IMR-90 (cell line): ENCODE data around the gene TRIM13. TPM values are rescaled to one million over a fixed set of nuclear protein-coding genes. Genes with fewer than 3 reads are reported as not detected.

Experiments used
- ATAC-seq: fragments of 200-7000 bp; cut with Tn5 transposase; 2 replicates; pipeline ENCODE4 v1.9.1; 2020; ENCODE audit warnings: low read depth, mild to moderate bottlenecking, moderate library complexity
- BruUV-seq: library from RNA; stranded (reverse); fragments of 400-500 nt; replicated peaks from 2 replicates; lab custom pipeline; 2021; lab: Mats Ljungman, UMichigan
- CTCF ChIA-PET: fragments of 300-600 bp; formaldehyde crosslinking; extraction: SDS; loops from one replicate; lab custom pipeline; 2021; ENCODE audit warnings: antibody characterized with exemption; lab: Yijun Ruan, JAX
- POLR2A ChIA-PET: fragments of 300-600 bp; sonication (Branson Sonifier 250); formaldehyde crosslinking; loops from one replicate; lab custom pipeline; 2022; ENCODE audit warnings: antibody characterized with exemption; ENCODE audit not compliant: unreplicated experiment; lab: Charles Lee
- DNase-seq: peaks from one replicate; pipeline ENCODE4 v3.0.0; 2013
- H2AFZ ChIP-seq: replicated peaks from 2 replicates; pipeline ENCODE3; 2013; ENCODE audit warnings: low read length, mild to moderate bottlenecking; ENCODE audit not compliant: poor library complexity
- H2AK5ac ChIP-seq: 2 replicates; pipeline ENCODE4 v1.6.1; 2013; ENCODE audit warnings: low read depth, low read length, inconsistent platforms
- H2AK9ac ChIP-seq: replicated peaks from 2 replicates; pipeline ENCODE3; 2013; ENCODE audit warnings: mild to moderate bottlenecking, low read depth, low read length, moderate library complexity; ENCODE audit not compliant: poor library complexity
- H2BK120ac ChIP-seq: 2 replicates; pipeline ENCODE4 v1.6.1; 2013; ENCODE audit warnings: low read depth, low read length, inconsistent platforms
- H2BK15ac ChIP-seq: 3 replicates; pipeline ENCODE4 v1.6.1; 2013; ENCODE audit warnings: low read depth, low read length, inconsistent platforms
- H2BK20ac ChIP-seq: 2 replicates; pipeline ENCODE4 v1.6.1; 2013; ENCODE audit warnings: low read depth, mild to moderate bottlenecking, inconsistent platforms, low read length, moderate library complexity
- H2BK5ac ChIP-seq: 2 replicates; pipeline ENCODE4 v1.6.1; 2013; ENCODE audit warnings: mild to moderate bottlenecking, low read depth, low read length, inconsistent platforms; ENCODE audit not compliant: poor library complexity, severe bottlenecking
- H3K14ac ChIP-seq: replicated peaks from 2 replicates; pipeline ENCODE4 v1.6.1; 2013; ENCODE audit warnings: low read depth, low read length, inconsistent platforms
- H3K18ac ChIP-seq: 2 replicates; pipeline ENCODE4 v1.6.1; 2013; ENCODE audit warnings: low read depth, low read length, control low read depth
- H3K23ac ChIP-seq: 2 replicates; pipeline ENCODE4 v1.6.1; 2013; ENCODE audit warnings: low read depth, low read length, inconsistent platforms
- H3K27ac ChIP-seq: 2 replicates; pipeline ENCODE4 v1.5.1; 2013; ENCODE audit warnings: mild to moderate bottlenecking, control low read depth, low read length; ENCODE audit not compliant: insufficient read depth
- H3K27me3 ChIP-seq: 2 replicates; pipeline ENCODE4 v1.6.1; 2013; ENCODE audit warnings: low read length; ENCODE audit not compliant: control insufficient read depth, insufficient read depth
- H3K36me3 ChIP-seq: 2 replicates; pipeline ENCODE4 v1.6.1; 2013; ENCODE audit warnings: low read length, mixed read lengths; ENCODE audit not compliant: control insufficient read depth, insufficient read depth
- H3K4ac ChIP-seq: 2 replicates; pipeline ENCODE4 v1.6.1; 2013; ENCODE audit warnings: low read depth, low read length, inconsistent platforms
- H3K4me1 ChIP-seq: 2 replicates; pipeline ENCODE4 v1.6.1; 2013; ENCODE audit warnings: low read length, mixed read lengths; ENCODE audit not compliant: control insufficient read depth, insufficient read depth
- H3K4me2 ChIP-seq: 2 replicates; pipeline ENCODE4 v1.6.1; 2013; ENCODE audit warnings: low read depth, mild to moderate bottlenecking, control low read depth, low read length, moderate library complexity
- H3K4me3 ChIP-seq: 2 replicates; pipeline ENCODE4 v1.5.1; 2013; ENCODE audit warnings: low read depth, mild to moderate bottlenecking, control low read depth, low read length, moderate library complexity; ENCODE audit not compliant: insufficient read depth
- H3K56ac ChIP-seq: 2 replicates; pipeline ENCODE4 v1.6.1; 2013; ENCODE audit warnings: low read length, inconsistent platforms; ENCODE audit not compliant: insufficient read depth; ENCODE audit errors: extremely low read depth
- H3K79me1 ChIP-seq, 2 experiments: 2 replicates each; pipeline ENCODE4 v1.6.1; 2013; ENCODE audit warnings: low read length in 2 of 2, inconsistent platforms in 1 of 2, low read depth in 1 of 2
- H3K9ac ChIP-seq: 2 replicates; pipeline ENCODE4 v1.6.1; 2013; ENCODE audit warnings: low read depth, low read length, control low read depth
- H3K9me1 ChIP-seq: 2 replicates; pipeline ENCODE4 v1.6.1; 2013; ENCODE audit warnings: low read length, inconsistent platforms; ENCODE audit not compliant: insufficient read depth
- H3K9me3 ChIP-seq: 2 replicates; pipeline ENCODE4 v1.6.1; 2013; ENCODE audit warnings: low read length; ENCODE audit not compliant: control insufficient read depth, insufficient read depth
- H4K20me1 ChIP-seq: 2 replicates; pipeline ENCODE4 v1.6.1; 2013; ENCODE audit warnings: low read length, inconsistent platforms; ENCODE audit not compliant: insufficient read depth
- H4K5ac ChIP-seq: 2 replicates; pipeline ENCODE4 v1.6.1; 2013; ENCODE audit warnings: mild to moderate bottlenecking, low read depth, low read length, control low read depth
- H4K8ac ChIP-seq, 2 experiments: 2 replicates each; pipeline ENCODE4 v1.6.1; 2013; ENCODE audit warnings: low read depth in 2 of 2, low read length in 2 of 2, control low read depth in 1 of 2, inconsistent platforms in 1 of 2
- H4K91ac ChIP-seq: 2 replicates; pipeline ENCODE4 v1.6.1; 2013; ENCODE audit warnings: low read depth, low read length, inconsistent platforms; ENCODE audit not compliant: insufficient read depth
- BHLHE40 ChIP-seq: fragments of 150-350 bp; IDR thresholded peaks from 2 replicates; pipeline ENCODE4 v1.6.1; 2016; ENCODE audit warnings: mild to moderate bottlenecking, low read depth, low read length
- CEBPB ChIP-seq: IDR thresholded peaks from 2 replicates; pipeline ENCODE4 v1.6.1; 2012; ENCODE audit warnings: low read depth, low read length, improper control_type of control experiment
- ELK1 ChIP-seq: fragments of 150-350 bp; IDR thresholded peaks from 2 replicates; pipeline ENCODE4 v1.6.1; 2016; ENCODE audit warnings: low read depth, mild to moderate bottlenecking, low read length, moderate library complexity, borderline replicate concordance
- NFE2L2 ChIP-seq: fragments of 150-350 bp; IDR thresholded peaks from 2 replicates; pipeline ENCODE4 v1.6.1; 2016; ENCODE audit warnings: low read depth, mild to moderate bottlenecking, low read length
- RAD21 ChIP-seq: IDR thresholded peaks from 2 replicates; pipeline ENCODE4 v1.6.1; 2012; ENCODE audit warnings: low read length, improper control_type of control experiment
- RCOR1 ChIP-seq: IDR thresholded peaks from 2 replicates; pipeline ENCODE4 v1.6.1; 2012; ENCODE audit warnings: mild to moderate bottlenecking, low read length, improper control_type of control experiment; ENCODE audit not compliant: insufficient replicate concordance
- RFX5 ChIP-seq: IDR thresholded peaks from 2 replicates; pipeline ENCODE4 v1.8.0; 2012; ENCODE audit warnings: low read depth, mild to moderate bottlenecking, low read length, moderate library complexity
- WGBS, 2 experiments: methylation state at CpG; one replicate each; pipeline versions ENCODE4 v1.1.5 to v1.1.7; 2013; ENCODE audit warnings: missing lambda C conversion rate in 2 of 2; ENCODE audit not compliant: insufficient read length in 1 of 2; ENCODE audit errors: extremely low coverage in 2 of 2; 5-methylcytosine and 5-hydroxymethylcytosine counted together
- dilution Hi-C: fragments of 300-500 bp; cut with HindIII; formaldehyde crosslinking; loops from one replicate; pipeline ENCODE4 v1.14.3; 2018; ENCODE audit warnings: low sequenced_read_pairs; ENCODE audit not compliant: unreplicated experiment
- in situ Hi-C: fragments of 300-500 bp; cut with MboI; formaldehyde crosslinking; loops from 3 replicates; pipeline ENCODE4 v1.14.3; 2019; ENCODE audit warnings: low sequenced_read_pairs, inconsistent platforms, mixed read lengths
- intact Hi-C: fragments of 100-400 bp; cut with micrococcal nuclease; formaldehyde crosslinking; loops from 2 replicates; pipeline ENCODE4 v1.10.0; 2022
- polyA plus RNA-seq, 3 experiments: library from polyadenylated mRNA; depleted of rRNA; stranded (reverse); fragments of >200 nt; gene quantifications; 2 replicates each; pipeline ENCODE4 v1.2.3, GENCODE V29; 2012; ENCODE audit warnings: low replicate concordance in 1 of 3
- total RNA-seq: library from RNA; depleted of rRNA; stranded (reverse); fragments of >200 nt; gene quantifications from 2 replicates; pipeline ENCODE4 v1.2.3, GENCODE V29; 2012
- TF ChIP-seq, protein P1 (sequence below): fragments of 150-350 bp; IDR thresholded peaks from 2 replicates; pipeline ENCODE4 v1.6.1; 2017; ENCODE audit warnings: mild to moderate bottlenecking, antibody characterized with exemption, low read length, low read depth
- TF ChIP-seq, protein P2 (sequence below): conservative IDR thresholded peaks from 2 replicates; pipeline ENCODE4 v1.5.1; 2012; ENCODE audit warnings: mild to moderate bottlenecking, low read depth, low read length, improper control_type of control experiment

TRIM13 gene
- total and polyA plus RNA-seq, 2 of the 4 experiments (the other 2 are of a cell fraction): 12.0 to 20.1 TPM

- H3K4ac ChIP-seq: no peak overlapping the region
- 0 out of 2 replicates have a peak, but pooled peaks cover 2% of the 10 kb centered on the region for H3K9me3 ChIP-seq
- peaks cover 6% of the 10 kb centered on the region; the same call in 1 of the 2 replicates for H3K4me1 ChIP-seq
- ChIA-PET CTCF (interaction anchor here (0.6 kb wide), 1 partner anchor 1314 kb away, joined by 3 read pairs; no protein-coding TSS in a partner anchor), POLR2A (no interaction called here)
- no peaks in the 10 kb centered on the region for H4K20me1 ChIP-seq
- H3K23ac ChIP-seq: no peak overlapping the region
- no peak overlapping the region for H2BK120ac ChIP-seq
- no peak overlapping the region for H4K5ac ChIP-seq
- H3K79me1 ChIP-seq: no peaks in the 10 kb centered on the region
- no peak overlapping the region for H2AFZ ChIP-seq
- intact Hi-C loops (no loop called here), in situ Hi-C loops (no loop called here), dilution Hi-C loops (no loop called here)
- peaks cover 1% of the 10 kb centered on the region; the same call in 1 of the 2 replicates for H3K36me3 ChIP-seq
- no peak overlapping the region for H4K91ac ChIP-seq
- H3K18ac ChIP-seq: no peak overlapping the region
- 100% methylated on average over 2 of the region's 3 CpGs; no CpG with 5 or more reads in 1 of the 2 experiments for WGBS, 2 experiments
- no peak overlapping the region for H3K56ac ChIP-seq
- no peak for TF ChIP-seq NFE2L2
- TF ChIP-seq ELK1: no peak
- TF ChIP-seq BHLHE40: no peak
- no peak for TF ChIP-seq RAD21
- TF ChIP-seq, protein P1, sequence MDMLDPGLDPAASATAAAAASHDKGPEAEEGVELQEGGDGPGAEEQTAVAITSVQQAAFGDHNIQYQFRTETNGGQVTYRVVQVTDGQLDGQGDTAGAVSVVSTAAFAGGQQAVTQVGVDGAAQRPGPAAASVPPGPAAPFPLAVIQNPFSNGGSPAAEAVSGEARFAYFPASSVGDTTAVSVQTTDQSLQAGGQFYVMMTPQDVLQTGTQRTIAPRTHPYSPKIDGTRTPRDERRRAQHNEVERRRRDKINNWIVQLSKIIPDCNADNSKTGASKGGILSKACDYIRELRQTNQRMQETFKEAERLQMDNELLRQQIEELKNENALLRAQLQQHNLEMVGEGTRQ: no peak
- TF ChIP-seq CEBPB: no peak
- no peak for TF ChIP-seq RCOR1
- TF ChIP-seq, protein P2, sequence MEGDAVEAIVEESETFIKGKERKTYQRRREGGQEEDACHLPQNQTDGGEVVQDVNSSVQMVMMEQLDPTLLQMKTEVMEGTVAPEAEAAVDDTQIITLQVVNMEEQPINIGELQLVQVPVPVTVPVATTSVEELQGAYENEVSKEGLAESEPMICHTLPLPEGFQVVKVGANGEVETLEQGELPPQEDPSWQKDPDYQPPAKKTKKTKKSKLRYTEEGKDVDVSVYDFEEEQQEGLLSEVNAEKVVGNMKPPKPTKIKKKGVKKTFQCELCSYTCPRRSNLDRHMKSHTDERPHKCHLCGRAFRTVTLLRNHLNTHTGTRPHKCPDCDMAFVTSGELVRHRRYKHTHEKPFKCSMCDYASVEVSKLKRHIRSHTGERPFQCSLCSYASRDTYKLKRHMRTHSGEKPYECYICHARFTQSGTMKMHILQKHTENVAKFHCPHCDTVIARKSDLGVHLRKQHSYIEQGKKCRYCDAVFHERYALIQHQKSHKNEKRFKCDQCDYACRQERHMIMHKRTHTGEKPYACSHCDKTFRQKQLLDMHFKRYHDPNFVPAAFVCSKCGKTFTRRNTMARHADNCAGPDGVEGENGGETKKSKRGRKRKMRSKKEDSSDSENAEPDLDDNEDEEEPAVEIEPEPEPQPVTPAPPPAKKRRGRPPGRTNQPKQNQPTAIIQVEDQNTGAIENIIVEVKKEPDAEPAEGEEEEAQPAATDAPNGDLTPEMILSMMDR: no peak
- TF ChIP-seq RFX5: no peak
- DNase-seq (no peak), ATAC-seq (no peak)
- no peak overlapping the region for H3K14ac ChIP-seq
- no peak overlapping the region for H2AK5ac ChIP-seq
- no peak overlapping the region for H3K9ac ChIP-seq
- no peak overlapping the region for H2BK20ac ChIP-seq
- H2BK5ac ChIP-seq: no peak overlapping the region
- H3K4me2 ChIP-seq: no peak overlapping the region
- H3K9me1 ChIP-seq: peaks cover 4% of the 10 kb centered on the region; the same call in 1 of the 2 replicates
- no peak overlapping the region for H2AK9ac ChIP-seq
- no peak overlapping the region for H3K27ac ChIP-seq
- no peak overlapping the region for H2BK15ac ChIP-seq
- BruUV-seq: no TSS peak
- no peak overlapping the region for H4K8ac ChIP-seq
- H3K27me3 ChIP-seq: no peaks in the 10 kb centered on the region
- H3K4me3 ChIP-seq: no peak overlapping the region
Observed at GRCh38 chr13:49956131-49956530, 40.7 kb upstream of the TRIM13 start.
